ENCODE data around the gene PCOLCE2.

GRCh38 chr3:142795332-142795731 is 93.6 kb downstream of the PCOLCE2 start:
- TF ChIP-seq EP300 (IDR thresholded peaks at IDR 0.05; ENCODE audit: borderline replicate concordance in 1 of 2, control insufficient read depth in 1 of 2, low read depth in 2 of 2, low read length in 2 of 2) (no peak), CTCF (IDR thresholded peaks at IDR 0.05 in 2 of 3, conservative IDR thresholded peaks at IDR 0.05 in 1 of 3; ENCODE audit: control insufficient read depth in 2 of 3, extremely low read depth in 1 of 3, insufficient read depth in 1 of 3, low read depth in 3 of 3, low read length in 3 of 3) (no peak), GABPA (IDR thresholded peaks at IDR 0.05; ENCODE audit: low read depth) (no peak), POLR2A (IDR thresholded peaks at IDR 0.05; ENCODE audit: low read depth, low read length) (no peak), E2F4 (IDR thresholded peaks at IDR 0.05; ENCODE audit: low read depth, low read length) (no peak), NBN (IDR thresholded peaks at IDR 0.05) (no peak), KAT2A (conservative IDR thresholded peaks at IDR 0.05; ENCODE audit: control insufficient read depth, low read depth, low read length) (no peak), EZH2 (IDR thresholded peaks at IDR 0.05; ENCODE audit: borderline replicate concordance, control insufficient read depth, low read depth, low read length) (no peak), HCFC1 (IDR thresholded peaks at IDR 0.05; ENCODE audit: low read length) (no peak), ZZZ3 (IDR thresholded peaks at IDR 0.05; ENCODE audit: control insufficient read depth, insufficient read length, low read depth) (no peak)

Measured in GM12878 (cell line).